ENCODE measurements around the gene MXRA8.

Gene MXRA8

GRCh38 chr1:1344655-1345361 is 13.5 kb downstream of the MXRA8 start:
- Histone ChIP-seq H3K4me1 (peaks cover 3% of the 10 kb centered on the region; the same call in 1 of the 2 replicates), H3K36me3 (peaks cover 21% of the 10 kb centered on the region), H3K9me3 (no peaks in the 10 kb centered on the region), H3K27me3 (no peaks in the 10 kb centered on the region), H3K4me3 (ENCODE audit: low read depth, low read length) (no peak overlapping the region)
- TF ChIP-seq, protein P1, sequence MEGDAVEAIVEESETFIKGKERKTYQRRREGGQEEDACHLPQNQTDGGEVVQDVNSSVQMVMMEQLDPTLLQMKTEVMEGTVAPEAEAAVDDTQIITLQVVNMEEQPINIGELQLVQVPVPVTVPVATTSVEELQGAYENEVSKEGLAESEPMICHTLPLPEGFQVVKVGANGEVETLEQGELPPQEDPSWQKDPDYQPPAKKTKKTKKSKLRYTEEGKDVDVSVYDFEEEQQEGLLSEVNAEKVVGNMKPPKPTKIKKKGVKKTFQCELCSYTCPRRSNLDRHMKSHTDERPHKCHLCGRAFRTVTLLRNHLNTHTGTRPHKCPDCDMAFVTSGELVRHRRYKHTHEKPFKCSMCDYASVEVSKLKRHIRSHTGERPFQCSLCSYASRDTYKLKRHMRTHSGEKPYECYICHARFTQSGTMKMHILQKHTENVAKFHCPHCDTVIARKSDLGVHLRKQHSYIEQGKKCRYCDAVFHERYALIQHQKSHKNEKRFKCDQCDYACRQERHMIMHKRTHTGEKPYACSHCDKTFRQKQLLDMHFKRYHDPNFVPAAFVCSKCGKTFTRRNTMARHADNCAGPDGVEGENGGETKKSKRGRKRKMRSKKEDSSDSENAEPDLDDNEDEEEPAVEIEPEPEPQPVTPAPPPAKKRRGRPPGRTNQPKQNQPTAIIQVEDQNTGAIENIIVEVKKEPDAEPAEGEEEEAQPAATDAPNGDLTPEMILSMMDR (IDR thresholded peaks at IDR 0.05; ENCODE audit: low read depth, low read length): peak; percentile 66
- DNase-seq: peak; percentile 74

DNA sequence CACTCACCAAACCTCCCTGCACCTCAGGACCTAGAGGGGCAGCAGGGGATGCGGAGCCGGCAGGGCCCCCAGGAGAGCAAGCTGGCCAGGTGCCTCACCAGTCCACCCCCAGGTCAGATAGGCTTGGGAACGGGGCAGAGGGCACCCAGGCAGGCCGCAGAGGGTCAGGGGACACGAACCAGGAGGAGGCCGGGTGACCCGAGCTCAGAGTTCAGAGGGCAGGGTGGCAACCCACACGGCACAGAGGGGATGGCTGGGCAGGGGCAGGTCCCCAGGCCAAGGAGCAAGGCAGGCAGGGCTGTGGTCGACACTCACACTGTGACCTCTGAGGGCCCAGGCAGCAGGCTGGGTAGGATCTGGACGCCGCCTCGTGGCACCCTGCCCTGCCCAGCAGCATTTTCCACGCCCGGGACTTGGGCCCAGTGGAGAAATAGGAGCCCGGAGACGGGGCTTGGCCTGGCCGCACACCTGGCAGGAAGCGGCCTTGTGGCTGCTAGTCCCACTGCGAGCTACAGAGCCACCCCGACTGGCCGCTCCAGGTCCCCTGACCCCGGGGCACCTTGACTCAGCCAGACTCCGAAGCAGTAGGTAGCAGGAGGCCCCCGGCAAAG is 14.4 kb downstream of the MXRA8 start:
- no peak for DNase-seq
- H3K4me1 ChIP-seq: peaks cover 3% of the 10 kb centered on the region; the same call in 1 of the 2 replicates
- H3K9me3 ChIP-seq: no peaks in the 10 kb centered on the region
- TF ChIP-seq, protein P1 (IDR thresholded peaks at IDR 0.05; ENCODE audit: low read depth, low read length): no peak
- H3K36me3 ChIP-seq: peaks cover 27% of the 10 kb centered on the region
- H3K4me3 ChIP-seq (ENCODE audit: low read depth, low read length): no peak overlapping the region
- no peaks in the 10 kb centered on the region for H3K27me3 ChIP-seq

- DNase-seq: no peak
- Histone ChIP-seq H3K4me1 (peaks cover 3% of the 10 kb centered on the region; the same call in 1 of the 2 replicates), H3K36me3 (peaks cover 33% of the 10 kb centered on the region), H3K4me3 (ENCODE audit: low read depth, low read length) (no peak overlapping the region), H3K9me3 (no peaks in the 10 kb centered on the region), H3K27me3 (no peaks in the 10 kb centered on the region)
- TF ChIP-seq, protein P1 (IDR thresholded peaks at IDR 0.05; ENCODE audit: low read depth, low read length): no peak
Measured at GRCh38 chr1:1342584-1343115, 15.7 kb downstream of the MXRA8 start.

- no peaks in the 10 kb centered on the region for H3K9me3 ChIP-seq
- H3K36me3 ChIP-seq: peaks cover 38% of the 10 kb centered on the region
- TF ChIP-seq, protein P1 (IDR thresholded peaks at IDR 0.05; ENCODE audit: low read depth, low read length): no peak
- H3K4me1 ChIP-seq: peaks cover under 1% of the 10 kb centered on the region; the same call in 1 of the 2 replicates
- no peak overlapping the region for H3K4me3 ChIP-seq (ENCODE audit: low read depth, low read length)
- H3K27me3 ChIP-seq: no peaks in the 10 kb centered on the region
- no peak for DNase-seq
Measured at GRCh38 chr1:1342061-1342562, 16.2 kb downstream of the MXRA8 start.

DNA sequence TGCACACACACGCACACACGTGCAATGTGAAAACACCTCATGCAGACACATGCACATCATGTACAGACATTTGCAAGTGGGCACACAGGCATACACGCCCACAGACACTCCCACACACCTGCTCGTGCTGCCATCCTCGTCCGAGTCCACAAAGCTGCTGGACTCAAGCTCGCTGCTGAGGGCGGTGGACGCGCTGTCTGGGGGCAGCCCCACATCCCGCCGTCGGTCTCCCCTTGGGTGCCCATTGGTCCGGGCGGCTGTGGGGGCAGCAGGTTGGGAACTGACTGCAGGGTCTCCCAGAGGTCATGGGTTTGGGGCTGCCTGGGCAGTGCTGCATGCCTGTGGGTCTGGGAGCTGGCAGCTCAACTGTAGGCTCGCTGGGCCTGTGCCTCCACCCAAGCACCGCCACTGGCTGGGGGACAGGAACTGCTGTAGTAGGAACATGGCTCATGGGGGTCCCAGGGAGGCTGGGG is 16.8 kb downstream of the MXRA8 start:
- Histone ChIP-seq H3K4me1 (no peaks in the 10 kb centered on the region), H3K36me3 (peaks cover 40% of the 10 kb centered on the region), H3K4me3 (ENCODE audit: low read depth, low read length) (no peak overlapping the region), H3K27me3 (no peaks in the 10 kb centered on the region), H3K9me3 (no peaks in the 10 kb centered on the region)
- TF ChIP-seq, protein P1 (IDR thresholded peaks at IDR 0.05; ENCODE audit: low read depth, low read length): no peak
- no peak for DNase-seq

Measured in BE2C (cell line).